ENCODE data around the gene LMF1. TPM values are rescaled to one million over a fixed set of nuclear protein-coding genes. Genes with fewer than 3 reads are reported as not detected.

LMF1 gene
- total RNA-seq, 6 donors from 2014 or later: 20.3 to 147 (median 28.2) TPM

- no peaks in the 10 kb centered on the region for H3K9me3 ChIP-seq
- no peak for TF ChIP-seq POLR2A (IDR thresholded peaks at IDR 0.05)
- no peak for TF ChIP-seq POLR2AphosphoS5 (IDR thresholded peaks at IDR 0.05)
- no peak for TF ChIP-seq EP300 (IDR thresholded peaks at IDR 0.05)
- no peak for TF ChIP-seq CTCF (IDR thresholded peaks at IDR 0.05)
- no peak overlapping the region for H3K4me3 ChIP-seq
- H3K36me3 ChIP-seq: peaks cover 0 to 8% (median 3%) of the 10 kb centered on the region in 4 donors
- DNase-seq (peak in 1 of 2 donors; percentile 67), ATAC-seq (ENCODE audit: low FRiP score in 2 of 2) (no peak)
- no peak overlapping the region for H3K27ac ChIP-seq
- no peaks in the 10 kb centered on the region for H3K27me3 ChIP-seq
- WGBS, 2 donors: 90 to 93% methylated on average over 26 to 39 of the region's 39 CpGs
- H3K4me1 ChIP-seq: no peaks in the 10 kb centered on the region
Measured at GRCh38 chr16:898761-899682, 71.8 kb downstream of the LMF1 start.

GRCh38 chr16:898216-898615, 72.6 kb downstream of the LMF1 start:
- Histone ChIP-seq H3K36me3 (peaks cover 0 to 8% (median 4%) of the 10 kb centered on the region in 4 donors), H3K27ac (no peak overlapping the region), H3K9me3 (no peaks in the 10 kb centered on the region), H3K27me3 (no peaks in the 10 kb centered on the region), H3K4me1 (no peaks in the 10 kb centered on the region), H3K4me3 (no peak overlapping the region)
- DNase-seq: peak in 1 of 2 donors; percentile 50
- TF ChIP-seq POLR2AphosphoS5 (IDR thresholded peaks at IDR 0.05) (no peak), EP300 (IDR thresholded peaks at IDR 0.05) (no peak), CTCF (IDR thresholded peaks at IDR 0.05) (no peak), POLR2A (IDR thresholded peaks at IDR 0.05) (no peak)
- ATAC-seq (ENCODE audit: low FRiP score in 2 of 2): no peak
- whole genome bisulfite sequencing, 2 donors: 92 to 94% methylated on average over 2 to 11 of the region's 11 CpGs

GRCh38 chr16:897701-898100, 73.1 kb downstream of the LMF1 start:
- TF ChIP-seq POLR2AphosphoS5 (IDR thresholded peaks at IDR 0.05) (no peak), CTCF (IDR thresholded peaks at IDR 0.05) (no peak), POLR2A (IDR thresholded peaks at IDR 0.05) (no peak), EP300 (IDR thresholded peaks at IDR 0.05) (no peak)
- Histone ChIP-seq H3K36me3 (peaks cover 0 to 13% (median 4%) of the 10 kb centered on the region in 4 donors), H3K4me3 (no peak overlapping the region), H3K4me1 (no peaks in the 10 kb centered on the region), H3K27ac (no peak overlapping the region), H3K9me3 (no peaks in the 10 kb centered on the region), H3K27me3 (no peaks in the 10 kb centered on the region)
- 82% methylated on average over 12 of the region's 14 CpGs; no CpG with 5 or more reads in 1 of the 2 donors for WGBS, 2 donors
- ATAC-seq (ENCODE audit: low FRiP score in 2 of 2) (no peak), DNase-seq (peak in 1 of 2 donors; percentile 63)

GRCh38 chr16:897200-897543, 73.6 kb downstream of the LMF1 start:
- Histone ChIP-seq H3K9me3 (no peaks in the 10 kb centered on the region), H3K27ac (no peak overlapping the region), H3K4me3 (no peak overlapping the region), H3K36me3 (peaks cover 0 to 18% (median 7%) of the 10 kb centered on the region in 4 donors), H3K4me1 (no peaks in the 10 kb centered on the region), H3K27me3 (no peaks in the 10 kb centered on the region)
- TF ChIP-seq POLR2AphosphoS5 (IDR thresholded peaks at IDR 0.05) (no peak), POLR2A (IDR thresholded peaks at IDR 0.05) (no peak), CTCF (IDR thresholded peaks at IDR 0.05) (no peak), EP300 (IDR thresholded peaks at IDR 0.05) (no peak)
- DNase-seq: peak in 1 of 2 donors; percentile 72
- 87 to 93% methylated on average over 8 to 18 of the region's 18 CpGs for WGBS, 2 donors
- ATAC-seq (ENCODE audit: low FRiP score in 2 of 2): no peak

Measured in upper lobe of left lung (tissue), 6 donors.